SH-SY5Y (cell line): ENCODE results near the gene SLC24A1.

ENCODE experiments used
- GATA2 ChIP-seq: IDR thresholded peaks from 2 replicates; pipeline ENCODE4 v1.6.1; 2011; ENCODE audit warnings: mild to moderate bottlenecking, low read depth, low read length
- GATA3 ChIP-seq: IDR thresholded peaks from 2 replicates; pipeline ENCODE4 v1.6.1; 2011; ENCODE audit warnings: low read depth, mild to moderate bottlenecking, low read length, moderate library complexity

DNA sequence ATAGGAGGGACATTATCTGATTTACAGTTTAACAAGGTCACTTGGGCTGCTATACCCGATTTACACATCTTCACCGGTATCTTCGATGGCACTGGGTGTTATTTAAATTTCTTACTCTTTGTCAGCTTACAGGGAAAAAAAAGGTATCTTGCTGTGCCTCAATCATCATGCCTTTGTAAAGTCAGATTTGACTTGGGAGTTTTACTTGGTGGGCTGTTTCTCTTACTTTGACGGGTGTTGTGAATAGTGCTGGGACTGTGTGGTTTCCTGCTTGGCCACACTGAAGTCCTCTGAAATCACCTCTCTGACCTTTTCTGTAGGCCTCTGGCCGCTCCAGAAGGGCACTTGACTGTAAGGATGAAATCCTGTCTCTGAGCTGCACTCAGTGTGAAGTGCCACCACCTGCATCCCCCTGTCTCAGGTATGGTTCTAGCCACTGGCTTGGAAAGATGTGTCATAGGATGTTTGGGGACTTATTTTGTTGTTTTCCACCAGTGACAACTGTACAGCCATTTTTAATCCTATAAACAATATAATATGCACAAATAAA, 3.1 kb upstream of the SLC24A1 start:
- TF ChIP-seq GATA2, result no peak
- no peak for TF ChIP-seq GATA3
